Kasumi-1 (cell line): ENCODE results near the gene SH3BP5.

ENCODE experiments used
- DNase-seq, 2 experiments: peaks; one replicate each; lab custom pipeline; 2025; lab: John Stamatoyannopoulos, UW

Gene SH3BP5

GRCh38 chr3:15347063-15347736 is 14.8 kb upstream of the SH3BP5 start:
- no peak for DNase-seq

DNA sequence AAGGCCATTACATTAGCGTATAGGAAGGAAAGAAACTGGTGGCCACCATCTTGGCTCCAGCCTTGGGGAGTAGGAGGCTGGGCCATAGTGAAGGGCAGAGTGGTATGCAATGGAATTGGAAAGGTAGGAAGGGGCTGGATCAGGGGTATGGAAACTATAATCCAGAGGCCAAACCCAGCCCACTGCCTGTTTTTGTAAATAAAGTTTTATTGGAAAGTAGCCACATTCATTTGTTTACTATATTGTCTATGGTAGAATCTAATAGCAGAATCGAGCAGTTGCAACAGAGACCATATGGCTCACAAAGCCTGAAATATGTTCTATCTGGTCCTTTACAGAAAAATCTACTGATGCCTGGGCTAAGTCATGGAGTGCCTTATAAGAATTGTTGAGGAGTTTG is 14.1 kb upstream of the SH3BP5 start:
- no peak for DNase-seq

DNA sequence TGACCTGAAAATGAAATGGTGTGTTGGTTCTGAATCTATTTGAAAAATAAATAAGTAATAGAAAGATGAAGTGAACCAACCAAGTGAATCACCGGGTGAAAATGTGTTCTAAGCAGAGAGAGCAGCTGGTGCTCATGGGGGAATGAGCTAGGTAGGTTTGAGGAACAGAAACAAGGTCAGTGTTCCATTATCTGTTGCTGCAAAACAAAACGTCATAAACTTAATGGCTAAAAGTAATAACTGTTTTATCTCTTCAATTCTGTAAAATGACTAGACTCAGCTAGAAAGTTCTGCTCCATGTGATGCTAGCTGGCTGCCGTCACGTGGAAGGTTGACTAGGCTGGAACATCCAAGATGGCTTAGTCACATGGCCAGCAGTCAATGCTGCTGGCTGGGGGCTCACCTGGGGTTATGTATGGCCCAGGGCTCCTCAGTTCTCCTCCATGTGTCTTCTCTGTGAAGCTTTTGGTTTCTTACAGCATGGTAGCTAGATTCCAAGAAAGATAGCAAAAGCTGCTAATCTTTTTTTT is 13.3 kb upstream of the SH3BP5 start:
- DNase-seq = no peak

DNA sequence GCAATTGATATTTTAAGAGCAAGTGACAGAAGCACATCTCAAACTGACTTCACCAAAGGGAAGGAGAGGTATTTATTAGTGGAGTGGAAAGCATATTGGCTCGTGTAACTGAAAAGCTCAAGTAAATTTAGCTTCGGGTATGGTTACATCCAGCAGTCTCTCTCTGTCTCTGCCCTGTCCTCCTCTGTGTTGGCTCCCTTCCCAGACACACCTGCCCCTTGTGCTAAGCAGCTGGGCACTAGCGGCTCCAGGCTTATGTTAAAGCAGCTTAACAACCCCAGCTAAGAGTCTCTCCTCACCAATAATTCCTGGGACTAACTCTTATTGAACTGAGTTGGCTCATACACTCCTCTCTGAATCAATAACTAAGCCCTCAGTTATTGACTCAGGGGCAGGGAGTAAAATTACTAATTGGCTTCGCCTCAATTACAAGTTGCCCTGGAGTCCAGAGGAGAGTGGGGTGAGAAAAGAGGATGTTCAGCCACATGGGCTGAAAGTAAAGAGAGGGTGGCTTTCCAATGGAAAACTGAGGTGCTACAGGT is 12.8 kb upstream of the SH3BP5 start:
- DNase-seq = no peak

DNA sequence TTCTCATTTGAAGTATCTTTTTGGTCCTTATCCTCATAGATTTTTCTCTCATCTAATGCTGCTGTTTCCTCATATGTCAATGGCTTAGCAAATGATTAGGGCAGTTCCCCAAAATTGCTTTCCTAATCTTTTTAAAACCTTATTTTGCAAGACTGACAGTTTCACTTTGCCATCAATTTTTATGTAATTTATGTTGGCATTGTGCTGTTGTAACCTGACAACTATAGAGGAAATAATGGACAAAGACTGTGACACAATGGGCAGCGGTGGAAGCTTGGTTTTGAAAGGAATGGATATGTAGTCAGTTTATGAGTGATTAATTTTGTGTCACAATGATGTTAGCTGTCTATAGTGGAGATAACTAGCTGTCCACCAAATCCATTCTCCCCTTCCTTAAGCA is 10.6 kb upstream of the SH3BP5 start:
- DNase-seq = no peak

DNA sequence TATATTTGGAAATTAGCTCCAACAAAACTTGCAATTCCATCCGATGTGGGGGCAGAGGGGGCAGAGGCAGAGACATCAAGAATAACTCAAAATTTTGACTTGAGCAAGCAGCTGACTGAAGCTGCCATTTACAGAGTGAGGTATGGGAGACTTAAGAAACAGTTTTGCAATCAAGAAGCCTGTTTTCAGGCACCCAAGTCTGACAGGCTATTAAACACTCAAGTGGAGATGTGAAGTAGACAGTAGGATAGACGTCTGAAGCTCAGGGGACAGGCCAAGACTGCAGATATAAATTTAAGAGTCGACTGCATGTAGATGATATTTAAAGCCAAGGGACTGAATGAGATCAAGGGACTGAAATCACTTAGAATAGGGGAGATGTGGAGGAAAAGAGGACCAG is 9.9 kb upstream of the SH3BP5 start:
- no peak for DNase-seq

- DNase-seq = no peak
Measured at GRCh38 chr3:15341030-15341726, 8.8 kb upstream of the SH3BP5 start.

GRCh38 chr3:15339786-15340215 is 7.4 kb upstream of the SH3BP5 start:
- DNase-seq = peak in 1 of 2 experiments; percentile 12

DNA sequence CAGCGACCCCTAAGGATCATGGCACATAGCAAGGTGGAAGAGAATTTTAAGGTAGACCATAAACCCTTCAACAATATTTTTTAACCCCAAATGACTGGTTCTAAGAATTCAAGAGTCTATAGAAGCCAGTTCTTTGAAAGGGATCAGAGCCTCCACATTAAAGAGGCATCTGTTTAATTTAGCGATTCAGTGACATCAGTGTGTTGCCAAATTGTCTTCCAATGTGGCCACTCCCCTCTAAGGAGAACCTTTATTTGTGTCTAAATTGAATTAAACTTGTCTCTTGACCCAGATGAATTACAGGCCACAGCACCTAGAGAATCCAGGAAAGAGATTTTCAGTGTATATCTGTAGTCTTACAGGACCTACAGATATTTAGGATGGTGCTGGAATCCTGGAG is 6.6 kb upstream of the SH3BP5 start:
- DNase-seq = no peak

GRCh38 chr3:15337963-15338362 is 5.6 kb upstream of the SH3BP5 start:
- no peak for DNase-seq

- no peak for DNase-seq
Measured at GRCh38 chr3:15336057-15336456, 3.7 kb upstream of the SH3BP5 start.

DNA sequence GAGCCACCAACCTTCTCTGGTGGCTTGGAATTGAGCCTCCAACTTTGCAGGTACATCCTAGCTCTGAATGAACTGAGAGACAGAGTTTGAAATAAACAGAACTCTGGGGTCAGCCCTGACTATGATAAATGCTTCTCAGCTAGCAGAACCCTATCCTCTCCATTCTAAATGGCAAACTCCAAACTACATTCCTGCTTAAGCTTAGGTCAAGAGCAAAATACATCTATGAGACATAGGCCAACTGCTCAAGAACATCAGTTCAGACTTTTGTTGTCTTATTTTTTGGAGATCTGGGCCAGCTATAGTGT is 1.5 kb upstream of the SH3BP5 start:
- DNase-seq = no peak

DNA sequence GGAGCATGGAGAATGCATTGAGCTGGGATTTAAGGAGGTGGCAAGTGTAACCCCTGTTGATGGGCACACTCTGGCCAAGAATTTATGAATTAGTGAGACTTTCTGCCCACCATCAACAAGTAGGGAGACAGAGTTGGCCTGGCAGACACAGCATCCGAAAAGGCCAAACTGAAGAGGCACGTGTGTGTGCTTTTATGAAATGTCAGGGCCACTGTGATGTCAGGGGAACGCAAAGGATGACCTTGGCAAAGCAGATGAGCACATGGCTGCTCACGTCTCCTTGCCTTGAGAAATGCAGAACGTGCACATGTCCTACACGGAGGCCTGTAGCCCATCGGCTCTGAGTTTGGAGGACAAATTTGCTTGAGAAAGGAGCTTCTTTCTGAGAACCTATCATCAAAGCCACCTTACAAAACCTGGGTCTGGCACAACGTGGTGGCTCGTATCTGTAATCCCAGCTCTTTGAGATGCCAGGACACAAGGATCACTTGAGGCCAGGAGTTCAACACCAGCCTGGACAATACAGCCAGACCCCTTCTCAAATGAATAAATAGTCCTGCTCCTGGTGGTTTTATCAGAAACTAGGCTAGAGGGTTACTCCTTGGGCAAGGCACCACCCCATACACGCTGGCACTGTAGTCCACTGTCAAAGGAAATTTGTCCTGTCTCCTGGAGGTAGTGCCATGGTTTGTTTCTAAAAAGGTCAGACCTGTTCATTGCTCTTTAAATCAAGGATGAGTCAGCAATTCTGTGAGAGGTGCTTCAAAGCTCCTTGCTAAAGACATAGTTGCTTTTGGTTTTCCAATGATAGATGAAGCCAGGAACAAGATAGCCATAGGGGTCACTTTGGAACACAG is 941 bp upstream of the SH3BP5 start:
- no peak for DNase-seq

- no peak for DNase-seq
Measured at GRCh38 chr3:15331606-15332404, 581 bp downstream of the SH3BP5 start.

DNA sequence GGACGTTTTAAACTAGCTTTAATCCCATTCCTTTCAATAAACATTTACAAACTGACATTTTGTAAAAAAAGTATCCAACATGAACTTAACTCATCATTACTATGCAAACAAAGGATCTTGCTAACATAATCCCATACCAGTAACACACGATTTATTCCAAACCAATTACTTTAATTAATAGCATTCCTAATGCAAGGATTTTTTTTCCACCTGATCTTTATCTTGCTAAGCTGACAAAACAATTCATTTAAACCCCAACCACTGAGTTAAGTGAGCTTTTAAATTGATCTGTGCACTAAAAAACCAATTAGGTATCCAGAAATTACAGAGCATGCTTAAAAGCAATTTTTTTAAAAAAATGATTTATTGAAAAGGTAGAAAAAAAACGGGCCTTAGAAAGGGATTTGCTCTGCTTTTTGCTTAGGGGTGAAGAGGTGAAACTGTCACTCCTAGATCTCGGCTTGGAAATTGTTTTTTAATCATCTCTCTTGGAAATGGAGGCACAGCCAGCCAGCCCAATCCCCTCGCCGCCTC is 1.2 kb downstream of the SH3BP5 start:
- no peak for DNase-seq

GRCh38 chr3:15330031-15330596 is 2.3 kb downstream of the SH3BP5 start:
- DNase-seq = peak in 1 of 2 experiments; percentile 10

DNA sequence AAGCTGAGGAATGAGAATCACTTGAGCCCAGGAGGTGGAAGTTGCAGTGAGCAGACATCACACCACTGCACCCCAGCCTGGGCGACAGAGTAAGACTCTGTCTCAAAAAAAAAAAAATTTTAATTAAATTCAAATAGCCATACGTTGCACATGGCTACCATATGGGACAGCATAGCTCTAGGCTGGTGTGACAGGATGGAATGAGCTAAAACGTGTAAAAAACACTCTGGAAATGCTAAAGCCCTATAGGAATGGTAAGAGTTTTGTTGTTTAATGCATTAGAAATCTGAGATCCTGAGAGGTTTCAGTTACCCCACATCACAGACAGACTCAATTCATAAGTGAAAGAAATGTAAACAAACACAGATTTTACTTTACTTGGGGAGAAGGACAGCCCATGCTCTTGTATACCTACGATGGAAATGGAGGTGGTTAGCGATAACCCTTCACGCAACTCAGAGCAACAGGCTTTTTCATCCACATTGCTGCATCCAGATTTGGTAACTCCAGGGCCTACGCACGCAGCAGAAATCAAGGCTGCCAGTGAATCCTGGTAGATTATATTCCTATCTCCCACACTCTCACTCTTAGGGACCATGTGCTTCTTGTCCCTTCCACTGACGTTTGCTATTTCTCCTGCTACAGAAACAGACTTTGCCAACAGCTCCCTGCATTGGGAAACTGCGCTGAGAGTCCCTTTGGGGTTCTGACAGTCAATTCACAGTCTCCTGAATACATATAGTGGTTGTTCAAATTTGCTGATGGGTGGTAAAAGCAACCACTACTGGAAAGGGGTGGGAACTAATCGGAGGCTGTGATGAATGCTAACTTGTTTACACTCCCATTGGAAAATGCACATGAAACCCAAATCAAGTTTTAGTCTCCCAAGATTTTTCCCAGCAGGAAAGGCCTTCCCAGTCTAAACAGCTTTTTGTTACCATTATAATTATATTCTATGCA is 3.1 kb downstream of the SH3BP5 start:
- DNase-seq = no peak

DNA sequence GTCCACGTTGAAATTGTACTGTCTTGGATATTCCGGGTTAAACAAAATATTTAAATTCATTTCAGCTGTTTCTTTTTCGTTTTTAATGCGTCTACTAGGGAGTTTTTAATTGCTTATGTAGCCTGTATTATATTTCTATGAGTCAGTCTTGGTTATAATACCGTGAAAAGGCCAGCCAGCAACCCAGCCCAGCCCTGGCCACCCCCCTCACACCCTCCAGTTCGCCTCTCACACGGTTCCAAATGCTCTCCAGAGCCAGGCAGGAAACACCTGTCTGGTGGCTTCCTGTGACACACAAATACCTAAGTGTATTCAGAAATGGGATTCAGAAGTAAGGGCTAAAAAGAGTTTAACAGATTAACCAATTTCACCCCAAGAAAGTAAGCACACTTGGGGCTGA is 4.4 kb downstream of the SH3BP5 start:
- DNase-seq = peak; percentile 50 to 56

- DNase-seq = no peak
Measured at GRCh38 chr3:15326673-15327072, 5.7 kb downstream of the SH3BP5 start.

DNA sequence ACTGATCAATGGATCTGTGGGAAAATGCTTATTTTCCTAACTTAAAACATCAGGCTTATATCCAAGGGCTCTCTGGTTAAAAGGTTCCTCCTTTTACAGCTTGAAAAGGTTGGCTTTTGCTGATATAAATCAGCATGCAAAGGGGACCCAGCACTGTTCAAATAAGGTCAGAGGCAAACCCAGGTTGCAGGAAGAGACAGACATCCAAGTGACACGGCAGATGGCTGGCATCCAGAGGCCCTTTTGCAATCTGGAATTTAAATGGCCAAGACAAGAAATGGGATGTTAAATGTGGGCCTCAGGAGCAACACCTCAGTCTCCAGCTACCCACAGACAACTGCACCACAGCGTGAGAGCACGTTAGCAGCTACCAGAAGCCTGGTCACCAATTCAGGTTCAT is 6.3 kb downstream of the SH3BP5 start:
- DNase-seq = no peak
